HG03039 (cell line): ENCODE measurements around the gene DCK.

ENCODE experiments used
- ATAC-seq: cut with Tn5 transposase; IDR thresholded peaks from one replicate; pipeline ENCODE4 v1.9.1; 2021; ENCODE audit warnings: mild to moderate bottlenecking, moderate library complexity; ENCODE audit not compliant: unreplicated experiment

DCK gene

GRCh38 chr4:70993181-70994068 lies at the start of gene DCK:
DCK (plus strand) TSS chr4:70993649; CDS start chr4:70993836, 187 bp downstream.
- ATAC-seq: peak; percentile 86

GRCh38 chr4:70945046-70945445 lies 48.4 kb upstream of the DCK start:
- peak; percentile 45 for ATAC-seq

GRCh38 chr4:70945452-70946055 lies 47.9 kb upstream of the DCK start:
- no peak for ATAC-seq

GRCh38 chr4:70946939-70947338 lies 46.5 kb upstream of the DCK start:
- ATAC-seq: no peak

GRCh38 chr4:70948665-70949260 lies 44.7 kb upstream of the DCK start:
- no peak for ATAC-seq

- ATAC-seq: no peak
Observed at GRCh38 chr4:70954032-70954431, 39.4 kb upstream of the DCK start.

- no peak for ATAC-seq
Observed at GRCh38 chr4:70956549-70957210, 36.8 kb upstream of the DCK start.

GRCh38 chr4:70958681-70959080 lies 34.8 kb upstream of the DCK start:
- no peak for ATAC-seq

- ATAC-seq: no peak
Observed at GRCh38 chr4:70969076-70969475, 24.4 kb upstream of the DCK start.

- no peak for ATAC-seq
Observed at GRCh38 chr4:70976252-70976651, 17.2 kb upstream of the DCK start.

- ATAC-seq: no peak
Observed at GRCh38 chr4:70979445-70980008, 13.9 kb upstream of the DCK start.

GRCh38 chr4:70980196-70980595 lies 13.3 kb upstream of the DCK start:
- ATAC-seq: no peak

GRCh38 chr4:70984106-70984505 lies 9.3 kb upstream of the DCK start:
- no peak for ATAC-seq

GRCh38 chr4:70984589-70984988 lies 8.9 kb upstream of the DCK start:
- no peak for ATAC-seq

- no peak for ATAC-seq
Observed at GRCh38 chr4:70991596-70991995, 1.9 kb upstream of the DCK start.

- no peak for ATAC-seq
Observed at GRCh38 chr4:70992391-70992881, 1.0 kb upstream of the DCK start.

- ATAC-seq: no peak
Observed at GRCh38 chr4:70994069-70994366, 569 bp downstream of the DCK start.

GRCh38 chr4:70994387-70995099 lies 1.1 kb downstream of the DCK start:
- peak; percentile 29 for ATAC-seq

GRCh38 chr4:70996018-70996360 lies 2.5 kb downstream of the DCK start:
- no peak for ATAC-seq

GRCh38 chr4:70997036-70997435 lies 3.6 kb downstream of the DCK start:
- ATAC-seq: no peak

- no peak for ATAC-seq
Observed at GRCh38 chr4:70997546-70997945, 4.1 kb downstream of the DCK start.
